Caco-2 (cell line): ENCODE data around the gene NLGN1. TPM values are rescaled to one million over a fixed set of nuclear protein-coding genes. Genes with fewer than 3 reads are reported as not detected.

Experiments used
- BruUV-seq: library from RNA; stranded (reverse); fragments of 400-500 nt; replicated peaks from 2 replicates; lab custom pipeline; 2021; lab: Mats Ljungman, UMichigan
- CTCF ChIA-PET: fragments of 300-600 bp; sonication (Branson Sonifier 250); formaldehyde crosslinking; loops from one replicate; lab custom pipeline; 2022; ENCODE audit warnings: antibody characterized with exemption; lab: Charles Lee
- POLR2A ChIA-PET: fragments of 300-600 bp; sonication (Branson Sonifier 250); formaldehyde crosslinking; loops from one replicate; lab custom pipeline; 2022; ENCODE audit warnings: antibody characterized with exemption; lab: Charles Lee
- DNase-seq, 2 experiments: peaks; one replicate each; pipeline versions ENCODE4 v3.0.0 to v3.0.0-alpha.2; 2020 to 2022
- H3K27me3 ChIP-seq: replicated peaks from 2 replicates; pipeline ENCODE4 v1.6.0; 2011; ENCODE audit warnings: low read length; ENCODE audit not compliant: control insufficient read depth, insufficient read depth
- H3K36me3 ChIP-seq: 2 replicates; pipeline ENCODE4 v1.5.1; 2011; ENCODE audit warnings: low read length; ENCODE audit not compliant: control insufficient read depth, insufficient read depth
- H3K4me1 ChIP-seq: fragments of 250-450 bp; sonication (Bioruptor Pico); 2 replicates; pipeline ENCODE4 v1.5.1; 2020; ENCODE audit warnings: mild to moderate bottlenecking
- H3K4me3 ChIP-seq: 2 replicates; pipeline ENCODE4 v1.5.1; 2011; ENCODE audit warnings: low read depth, mild to moderate bottlenecking, control low read depth, low read length
- H3K9me3 ChIP-seq: fragments of 250-450 bp; sonication (Bioruptor Pico); 2 replicates; pipeline ENCODE4 v1.5.1; 2020; ENCODE audit warnings: mild to moderate bottlenecking, moderate library complexity
- H3K27ac Mint-ChIP-seq: one replicate; pipeline ENCODE4 v1.8.0; 2022; ENCODE audit warnings: mixed read lengths; ENCODE audit not compliant: unreplicated experiment
- H3K27me3 Mint-ChIP-seq: one replicate; pipeline ENCODE4 v1.8.0; 2022; ENCODE audit warnings: mixed read lengths; ENCODE audit not compliant: insufficient read depth, unreplicated experiment
- H3K36me3 Mint-ChIP-seq: one replicate; pipeline ENCODE4 v1.8.0; 2022; ENCODE audit warnings: mild to moderate bottlenecking, mixed read lengths; ENCODE audit not compliant: insufficient read depth, unreplicated experiment
- H3K4me1 Mint-ChIP-seq: one replicate; pipeline ENCODE4 v1.8.0; 2022; ENCODE audit warnings: low read depth, mixed read lengths; ENCODE audit not compliant: unreplicated experiment
- H3K4me3 Mint-ChIP-seq: one replicate; pipeline ENCODE4 v1.8.0; 2022; ENCODE audit warnings: mild to moderate bottlenecking, moderate library complexity, mixed read lengths; ENCODE audit not compliant: unreplicated experiment
- H3K9me3 Mint-ChIP-seq: one replicate; pipeline ENCODE4 v1.8.0; 2022; ENCODE audit warnings: mixed read lengths; ENCODE audit not compliant: unreplicated experiment
- CTCF ChIP-seq, 2 experiments: fragments of 200-600 bp in 1 of 2; IDR thresholded peaks; 1 replicate in 1 of 2; 2 replicates in 1 of 2; pipeline versions ENCODE4 v1.5.1 to v1.8.0; 2011 to 2022; ENCODE audit warnings: antibody characterized with exemption in 1 of 2, control low read depth in 1 of 2, inconsistent platforms in 1 of 2, low read depth in 1 of 2, low read length in 1 of 2, mild to moderate bottlenecking in 1 of 2, moderate library complexity in 1 of 2; ENCODE audit not compliant: insufficient read depth in 1 of 2, severe bottlenecking in 1 of 2, unreplicated experiment in 1 of 2
- intact Hi-C: fragments of 100-400 bp; cut with micrococcal nuclease; formaldehyde crosslinking; loops from one replicate; pipeline ENCODE4 v1.10.0; 2022; ENCODE audit not compliant: unreplicated experiment
- total RNA-seq: library from RNA; stranded (reverse); gene quantifications from 2 replicates; pipeline ENCODE4 v1.2.3, GENCODE V29; 2022

The NLGN1 gene
- total RNA-seq, 1 experiment from 2014 or later = not detected

DNA sequence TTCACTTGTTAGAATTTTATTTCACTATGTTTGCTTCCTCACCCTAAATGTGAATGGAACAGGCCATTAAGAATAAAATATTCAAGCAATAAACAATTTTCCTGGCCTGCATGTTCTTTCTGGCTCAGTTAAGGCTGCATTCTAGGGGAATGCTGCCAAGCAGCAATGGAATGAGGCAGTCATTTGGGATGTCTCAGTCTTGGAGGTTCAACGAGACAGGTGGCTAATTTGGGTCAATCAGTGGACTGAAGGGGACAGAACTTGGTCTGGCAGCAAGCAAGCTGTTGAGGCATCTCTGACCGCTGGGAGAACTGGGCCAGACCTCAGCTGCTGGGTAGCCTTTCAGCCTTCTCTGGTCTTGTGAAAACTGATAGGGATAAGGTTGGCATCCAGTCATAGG is 241.6 kb downstream of the NLGN1 start:
- Histone ChIP-seq H3K4me1 (no peaks in the 10 kb centered on the region), H3K36me3 (no peaks in the 10 kb centered on the region), H3K27me3 (no peaks in the 10 kb centered on the region), H3K4me3 (no peak overlapping the region), H3K9me3 (no peaks in the 10 kb centered on the region)
- Mint-ChIP-seq H3K4me1 (no peaks in the 10 kb centered on the region), H3K27ac (no peak overlapping the region), H3K4me3 (no peak overlapping the region), H3K9me3 (no peaks in the 10 kb centered on the region), H3K36me3 (no peaks in the 10 kb centered on the region), H3K27me3 (peaks cover 2% of the 10 kb centered on the region)
- ChIA-PET CTCF (no interaction called here), POLR2A (no interaction called here)
- no peak for TF ChIP-seq CTCF (IDR thresholded peaks at IDR 0.05; ENCODE audit: insufficient read depth in 1 of 2, low read depth in 1 of 2, low read length in 1 of 2, severe bottlenecking in 1 of 2, unreplicated experiment in 1 of 2)
- BruUV-seq = no TSS peak
- no peak for DNase-seq
- intact Hi-C loops = no loop called here

GRCh38 chr3:173641696-173642095 is 244.2 kb downstream of the NLGN1 start:
- Histone ChIP-seq H3K27me3 (no peaks in the 10 kb centered on the region), H3K36me3 (no peaks in the 10 kb centered on the region), H3K9me3 (no peaks in the 10 kb centered on the region), H3K4me1 (no peaks in the 10 kb centered on the region), H3K4me3 (no peak overlapping the region)
- Mint-ChIP-seq H3K27ac (no peak overlapping the region), H3K27me3 (peaks cover 2% of the 10 kb centered on the region), H3K9me3 (no peaks in the 10 kb centered on the region), H3K4me3 (no peak overlapping the region), H3K36me3 (no peaks in the 10 kb centered on the region), H3K4me1 (no peaks in the 10 kb centered on the region)
- intact Hi-C loops = no loop called here
- no peak for DNase-seq
- TF ChIP-seq CTCF (IDR thresholded peaks at IDR 0.05; ENCODE audit: insufficient read depth in 1 of 2, low read depth in 1 of 2, low read length in 1 of 2, severe bottlenecking in 1 of 2, unreplicated experiment in 1 of 2) = no peak
- ChIA-PET POLR2A (no interaction called here), CTCF (no interaction called here)
- BruUV-seq = no TSS peak

- intact Hi-C loops = no loop called here
- H3K36me3 ChIP-seq = no peaks in the 10 kb centered on the region
- CTCF ChIA-PET = no interaction called here
Measured at GRCh38 chr3:173644086-173645082, 246.8 kb downstream of the NLGN1 start.

More at GRCh38 chr3:173644086-173645082, 246.8 kb downstream of the NLGN1 start:
- Histone ChIP-seq H3K27me3 (no peaks in the 10 kb centered on the region), H3K4me3 (no peak overlapping the region), H3K9me3 (no peaks in the 10 kb centered on the region), H3K4me1 (no peaks in the 10 kb centered on the region)
- H3K27me3 Mint-ChIP-seq = no peaks in the 10 kb centered on the region
- DNase-seq = no peak
- BruUV-seq = no TSS peak
- H3K36me3 Mint-ChIP-seq = no peaks in the 10 kb centered on the region
- H3K27ac Mint-ChIP-seq = no peak overlapping the region
- no peaks in the 10 kb centered on the region for H3K4me1 Mint-ChIP-seq
- no peak overlapping the region for H3K4me3 Mint-ChIP-seq
- POLR2A ChIA-PET = no interaction called here
- TF ChIP-seq CTCF (IDR thresholded peaks at IDR 0.05; ENCODE audit: insufficient read depth in 1 of 2, low read depth in 1 of 2, low read length in 1 of 2, severe bottlenecking in 1 of 2, unreplicated experiment in 1 of 2) = no peak
- H3K9me3 Mint-ChIP-seq = no peaks in the 10 kb centered on the region
